ENCODE data around the gene FRAS1. TPM values are rescaled to one million over a fixed set of nuclear protein-coding genes. Genes with fewer than 3 reads are reported as not detected.
"Not testable (repeated sequence)": the region's sequence is repeated elsewhere in the genome, so short reads cannot be mapped to it uniquely, and the experiment has no call there.

Gene FRAS1
- total and polyA plus RNA-seq, 2 donors (not counting 1 experiment from before 2014, with no cell fraction given) = 0.30 to 0.66 TPM

- no peaks in the 10 kb centered on the region for H4K20me1 ChIP-seq (ENCODE audit: control insufficient read depth, extremely low read depth, insufficient read depth, low read length)
- H3K27ac ChIP-seq (ENCODE audit: insufficient read depth, low read length) = no peak overlapping the region
- no peaks in the 10 kb centered on the region for H3K79me2 ChIP-seq (ENCODE audit: control insufficient read depth, insufficient read depth, low read length)
- H3K27me3 ChIP-seq (ENCODE audit: control insufficient read depth, insufficient read depth, low read length) = no peaks in the 10 kb centered on the region
- H3K9ac ChIP-seq (ENCODE audit: insufficient read depth, low read length) = no peak overlapping the region
- no peak overlapping the region for H3K4me2 ChIP-seq (ENCODE audit: extremely low read depth, insufficient read depth, low read length)
- H3K4me3 ChIP-seq (replicated peaks in 1 of 4; ENCODE audit: control extremely low read depth in 1 of 4, insufficient read depth in 1 of 4, low read depth in 3 of 4, low read length in 4 of 4) = no peak overlapping the region
- no peaks in the 10 kb centered on the region for H3K36me3 ChIP-seq (ENCODE audit: control insufficient read depth, insufficient read depth, low read length)
- H3K4me1 ChIP-seq (ENCODE audit: control insufficient read depth, extremely low read depth, insufficient read depth, low read length) = no peaks in the 10 kb centered on the region
- H2AFZ ChIP-seq (ENCODE audit: low read length) = no peak overlapping the region
- TF ChIP-seq EZH2 (IDR thresholded peaks at IDR 0.05; ENCODE audit: low read length, missing control alignments) = no peak
- TF ChIP-seq, protein P1, sequence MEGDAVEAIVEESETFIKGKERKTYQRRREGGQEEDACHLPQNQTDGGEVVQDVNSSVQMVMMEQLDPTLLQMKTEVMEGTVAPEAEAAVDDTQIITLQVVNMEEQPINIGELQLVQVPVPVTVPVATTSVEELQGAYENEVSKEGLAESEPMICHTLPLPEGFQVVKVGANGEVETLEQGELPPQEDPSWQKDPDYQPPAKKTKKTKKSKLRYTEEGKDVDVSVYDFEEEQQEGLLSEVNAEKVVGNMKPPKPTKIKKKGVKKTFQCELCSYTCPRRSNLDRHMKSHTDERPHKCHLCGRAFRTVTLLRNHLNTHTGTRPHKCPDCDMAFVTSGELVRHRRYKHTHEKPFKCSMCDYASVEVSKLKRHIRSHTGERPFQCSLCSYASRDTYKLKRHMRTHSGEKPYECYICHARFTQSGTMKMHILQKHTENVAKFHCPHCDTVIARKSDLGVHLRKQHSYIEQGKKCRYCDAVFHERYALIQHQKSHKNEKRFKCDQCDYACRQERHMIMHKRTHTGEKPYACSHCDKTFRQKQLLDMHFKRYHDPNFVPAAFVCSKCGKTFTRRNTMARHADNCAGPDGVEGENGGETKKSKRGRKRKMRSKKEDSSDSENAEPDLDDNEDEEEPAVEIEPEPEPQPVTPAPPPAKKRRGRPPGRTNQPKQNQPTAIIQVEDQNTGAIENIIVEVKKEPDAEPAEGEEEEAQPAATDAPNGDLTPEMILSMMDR (conservative IDR thresholded peaks at IDR 0.05 in 1 of 2, IDR thresholded peaks at IDR 0.05 in 1 of 2; ENCODE audit: low read depth in 1 of 2, low read length in 2 of 2) = no peak
- DNase-seq (ENCODE audit: low read depth in 2 of 2) = no peak
- H3K9me3 ChIP-seq (ENCODE audit: control insufficient read depth, insufficient read depth, low read depth, low read length) = no peaks in the 10 kb centered on the region
Measured at GRCh38 chr4:78493731-78494130, 436.6 kb downstream of the FRAS1 start.

DNA sequence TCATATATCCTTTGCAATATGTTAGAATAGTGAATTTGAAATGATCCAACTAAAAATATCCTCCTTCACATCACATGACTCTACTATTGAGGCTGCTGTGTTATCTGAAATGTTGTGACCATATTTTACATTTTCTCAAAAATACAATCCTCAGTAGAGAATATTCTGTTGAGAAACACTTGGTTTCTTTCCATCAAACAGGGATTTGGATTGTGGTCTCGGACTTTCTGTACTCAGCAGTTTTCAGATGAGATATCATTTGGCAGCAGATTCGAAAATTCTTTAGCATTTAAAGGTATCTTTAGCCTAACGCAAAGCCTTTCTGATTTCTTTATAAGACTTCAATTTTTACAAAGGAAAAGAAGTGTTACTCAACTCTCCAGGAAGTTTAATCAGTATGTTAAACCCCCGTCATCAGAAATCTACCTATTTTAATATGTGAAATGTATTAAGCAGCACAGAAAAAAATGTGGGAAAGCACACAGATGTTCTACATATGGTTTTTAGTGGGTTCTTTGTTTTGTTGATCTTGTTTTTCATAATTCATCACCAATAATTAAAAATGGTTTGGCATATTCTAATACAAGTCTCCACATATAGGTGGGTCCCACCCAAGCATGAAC, 439.0 kb downstream of the FRAS1 start:
- Histone ChIP-seq H3K9ac (ENCODE audit: insufficient read depth, low read length) (no peak overlapping the region), H3K4me1 (ENCODE audit: control insufficient read depth, extremely low read depth, insufficient read depth, low read length) (no peaks in the 10 kb centered on the region), H3K27me3 (ENCODE audit: control insufficient read depth, insufficient read depth, low read length) (no peaks in the 10 kb centered on the region), H3K36me3 (ENCODE audit: control insufficient read depth, insufficient read depth, low read length) (no peaks in the 10 kb centered on the region), H3K4me2 (ENCODE audit: extremely low read depth, insufficient read depth, low read length) (no peak overlapping the region), H3K4me3 (replicated peaks in 1 of 4; ENCODE audit: control extremely low read depth in 1 of 4, insufficient read depth in 1 of 4, low read depth in 3 of 4, low read length in 4 of 4) (no peak overlapping the region), H3K9me3 (ENCODE audit: control insufficient read depth, insufficient read depth, low read depth, low read length) (no peaks in the 10 kb centered on the region), H3K79me2 (ENCODE audit: control insufficient read depth, insufficient read depth, low read length) (no peaks in the 10 kb centered on the region), H4K20me1 (ENCODE audit: control insufficient read depth, extremely low read depth, insufficient read depth, low read length) (no peaks in the 10 kb centered on the region), H2AFZ (ENCODE audit: low read length) (no peak overlapping the region), H3K27ac (ENCODE audit: insufficient read depth, low read length) (no peak overlapping the region)
- TF ChIP-seq, protein P1 (conservative IDR thresholded peaks at IDR 0.05 in 1 of 2, IDR thresholded peaks at IDR 0.05 in 1 of 2; ENCODE audit: low read depth in 1 of 2, low read length in 2 of 2) = no peak
- no peak for TF ChIP-seq EZH2 (IDR thresholded peaks at IDR 0.05; ENCODE audit: low read length, missing control alignments)
- peak in 1 of 2 donors; percentile 27 for DNase-seq (ENCODE audit: low read depth in 2 of 2)

DNA sequence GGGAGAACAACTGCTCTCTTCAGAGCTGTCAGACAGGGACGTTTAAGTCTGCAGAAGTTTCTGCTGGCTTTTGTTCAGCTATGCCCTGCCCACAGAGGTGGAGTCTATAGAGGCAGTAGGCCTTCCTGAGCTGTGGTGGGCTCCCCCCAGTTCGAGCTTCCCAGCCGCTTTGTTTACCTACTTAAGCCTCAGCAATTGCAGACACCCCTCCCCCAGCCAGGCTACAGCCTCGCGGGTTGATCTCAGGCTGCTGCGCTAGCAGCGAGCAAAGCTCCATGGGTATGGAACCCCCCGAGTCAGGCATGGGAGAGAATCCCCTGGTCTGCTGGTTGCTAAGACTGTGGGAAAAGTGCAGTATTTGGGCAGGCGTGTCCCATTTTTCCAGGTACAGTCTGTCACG, 449.1 kb downstream of the FRAS1 start:
- H3K9ac ChIP-seq (ENCODE audit: insufficient read depth, low read length); H2AFZ ChIP-seq (ENCODE audit: low read length); H3K4me2 ChIP-seq (ENCODE audit: extremely low read depth, insufficient read depth, low read length); H3K4me1 ChIP-seq (ENCODE audit: control insufficient read depth, extremely low read depth, insufficient read depth, low read length); H3K79me2 ChIP-seq (ENCODE audit: control insufficient read depth, insufficient read depth, low read length); DNase-seq (ENCODE audit: low read depth in 2 of 2); H3K36me3 ChIP-seq (ENCODE audit: control insufficient read depth, insufficient read depth, low read length); H3K4me3 ChIP-seq (replicated peaks in 1 of 4; ENCODE audit: control extremely low read depth in 1 of 4, insufficient read depth in 1 of 4, low read depth in 3 of 4, low read length in 4 of 4); H4K20me1 ChIP-seq (ENCODE audit: control insufficient read depth, extremely low read depth, insufficient read depth, low read length); H3K9me3 ChIP-seq (ENCODE audit: control insufficient read depth, insufficient read depth, low read depth, low read length); H3K27me3 ChIP-seq (ENCODE audit: control insufficient read depth, insufficient read depth, low read length); H3K27ac ChIP-seq (ENCODE audit: insufficient read depth, low read length): not testable (repeated sequence)

Measured in fibroblast of lung (primary cell).